H1 (cell line): ENCODE data around the gene OTOF. TPM values are rescaled to one million over a fixed set of nuclear protein-coding genes. Genes with fewer than 3 reads are reported as not detected.

Experiments used
- CHD1 ChIP-seq: IDR thresholded peaks from 2 replicates; pipeline ENCODE4 v1.6.1; 2012; ENCODE audit warnings: low read depth, low read length, improper control_type of control experiment
- CREB1 ChIP-seq: IDR thresholded peaks from 2 replicates; pipeline ENCODE4 v1.6.1; 2012; ENCODE audit warnings: inconsistent platforms
- POLR2A ChIP-seq, 2 experiments: IDR thresholded peaks; 1 replicate in 1 of 2; 2 replicates in 1 of 2; pipeline ENCODE4 v1.6.1; 2011; ENCODE audit warnings: low read depth in 2 of 2, low read length in 2 of 2, mild to moderate bottlenecking in 2 of 2; ENCODE audit errors: control extremely low read depth in 1 of 2
- SIX5 ChIP-seq: IDR thresholded peaks from 2 replicates; pipeline ENCODE4 v1.6.1; 2011; ENCODE audit warnings: mild to moderate bottlenecking, low read depth, low read length
- polyA plus RNA-seq, 7 experiments: library from polyadenylated mRNA; depleted of rRNA in 3 of 7; stranded (reverse) in 5 of 7; unstranded in 2 of 7; fragments of >200 nt in 5 of 7; fragments of 200-250 nt in 2 of 7; gene quantifications; 1 replicate in 5 of 7; 2 replicates in 1 of 7; 4 replicates in 1 of 7; pipeline versions ENCODE4 v1.2.1 to v1.2.3, GENCODE V29; 2011 to 2013; ENCODE audit warnings: missing spikeins in 2 of 7, mixed read lengths in 2 of 7
- total RNA-seq: library from RNA; stranded (reverse); fragmentation: NEBNext Ultra II Directional; extraction: Animal tissue kit (Norgen Biotek cat#: 25700); gene quantifications from 2 replicates; pipeline ENCODE4 v1.2.1, GENCODE V29; 2021
- TF ChIP-seq, protein P1 (sequence below): fragments of 300-600 bp; sonication (generic); IDR thresholded peaks from 2 replicates; pipeline ENCODE4 v1.7.1; 2012; ENCODE audit warnings: low read length, moderate library complexity, mild to moderate bottlenecking, inconsistent platforms; ENCODE audit not compliant: insufficient replicate concordance
- TF ChIP-seq, protein P2 (sequence below): IDR thresholded peaks from 2 replicates; pipeline ENCODE4 v1.6.1; 2012; ENCODE audit warnings: low read length, inconsistent platforms

Gene OTOF
- total and polyA plus RNA-seq, 2 of the 8 experiments (the other 6 are each of a cell fraction or from before 2014, with no cell fraction given) = 0.06 TPM; not detected in 1

DNA sequence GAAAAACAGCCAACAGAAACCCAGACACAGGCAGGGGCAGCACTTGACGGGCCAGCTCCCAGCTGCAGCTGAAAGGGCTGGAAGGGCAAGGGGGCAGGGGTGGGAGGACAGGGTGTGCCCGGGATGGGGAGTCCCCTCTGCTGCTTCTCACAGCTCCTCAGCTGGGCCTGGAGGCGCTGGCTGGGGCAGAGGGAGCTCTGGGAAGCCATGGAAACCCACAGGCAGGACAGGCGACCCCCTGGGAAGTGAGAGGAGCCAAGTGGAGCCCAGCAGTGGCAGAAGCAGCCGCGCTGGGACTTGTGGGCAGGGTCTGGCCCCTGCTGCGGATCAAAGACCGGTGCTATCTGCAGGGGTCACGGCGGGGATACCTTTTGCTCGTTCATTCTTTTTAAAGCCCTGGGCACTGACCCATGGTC, 20.7 kb downstream of the OTOF start (continued):
- TF ChIP-seq, protein P1, sequence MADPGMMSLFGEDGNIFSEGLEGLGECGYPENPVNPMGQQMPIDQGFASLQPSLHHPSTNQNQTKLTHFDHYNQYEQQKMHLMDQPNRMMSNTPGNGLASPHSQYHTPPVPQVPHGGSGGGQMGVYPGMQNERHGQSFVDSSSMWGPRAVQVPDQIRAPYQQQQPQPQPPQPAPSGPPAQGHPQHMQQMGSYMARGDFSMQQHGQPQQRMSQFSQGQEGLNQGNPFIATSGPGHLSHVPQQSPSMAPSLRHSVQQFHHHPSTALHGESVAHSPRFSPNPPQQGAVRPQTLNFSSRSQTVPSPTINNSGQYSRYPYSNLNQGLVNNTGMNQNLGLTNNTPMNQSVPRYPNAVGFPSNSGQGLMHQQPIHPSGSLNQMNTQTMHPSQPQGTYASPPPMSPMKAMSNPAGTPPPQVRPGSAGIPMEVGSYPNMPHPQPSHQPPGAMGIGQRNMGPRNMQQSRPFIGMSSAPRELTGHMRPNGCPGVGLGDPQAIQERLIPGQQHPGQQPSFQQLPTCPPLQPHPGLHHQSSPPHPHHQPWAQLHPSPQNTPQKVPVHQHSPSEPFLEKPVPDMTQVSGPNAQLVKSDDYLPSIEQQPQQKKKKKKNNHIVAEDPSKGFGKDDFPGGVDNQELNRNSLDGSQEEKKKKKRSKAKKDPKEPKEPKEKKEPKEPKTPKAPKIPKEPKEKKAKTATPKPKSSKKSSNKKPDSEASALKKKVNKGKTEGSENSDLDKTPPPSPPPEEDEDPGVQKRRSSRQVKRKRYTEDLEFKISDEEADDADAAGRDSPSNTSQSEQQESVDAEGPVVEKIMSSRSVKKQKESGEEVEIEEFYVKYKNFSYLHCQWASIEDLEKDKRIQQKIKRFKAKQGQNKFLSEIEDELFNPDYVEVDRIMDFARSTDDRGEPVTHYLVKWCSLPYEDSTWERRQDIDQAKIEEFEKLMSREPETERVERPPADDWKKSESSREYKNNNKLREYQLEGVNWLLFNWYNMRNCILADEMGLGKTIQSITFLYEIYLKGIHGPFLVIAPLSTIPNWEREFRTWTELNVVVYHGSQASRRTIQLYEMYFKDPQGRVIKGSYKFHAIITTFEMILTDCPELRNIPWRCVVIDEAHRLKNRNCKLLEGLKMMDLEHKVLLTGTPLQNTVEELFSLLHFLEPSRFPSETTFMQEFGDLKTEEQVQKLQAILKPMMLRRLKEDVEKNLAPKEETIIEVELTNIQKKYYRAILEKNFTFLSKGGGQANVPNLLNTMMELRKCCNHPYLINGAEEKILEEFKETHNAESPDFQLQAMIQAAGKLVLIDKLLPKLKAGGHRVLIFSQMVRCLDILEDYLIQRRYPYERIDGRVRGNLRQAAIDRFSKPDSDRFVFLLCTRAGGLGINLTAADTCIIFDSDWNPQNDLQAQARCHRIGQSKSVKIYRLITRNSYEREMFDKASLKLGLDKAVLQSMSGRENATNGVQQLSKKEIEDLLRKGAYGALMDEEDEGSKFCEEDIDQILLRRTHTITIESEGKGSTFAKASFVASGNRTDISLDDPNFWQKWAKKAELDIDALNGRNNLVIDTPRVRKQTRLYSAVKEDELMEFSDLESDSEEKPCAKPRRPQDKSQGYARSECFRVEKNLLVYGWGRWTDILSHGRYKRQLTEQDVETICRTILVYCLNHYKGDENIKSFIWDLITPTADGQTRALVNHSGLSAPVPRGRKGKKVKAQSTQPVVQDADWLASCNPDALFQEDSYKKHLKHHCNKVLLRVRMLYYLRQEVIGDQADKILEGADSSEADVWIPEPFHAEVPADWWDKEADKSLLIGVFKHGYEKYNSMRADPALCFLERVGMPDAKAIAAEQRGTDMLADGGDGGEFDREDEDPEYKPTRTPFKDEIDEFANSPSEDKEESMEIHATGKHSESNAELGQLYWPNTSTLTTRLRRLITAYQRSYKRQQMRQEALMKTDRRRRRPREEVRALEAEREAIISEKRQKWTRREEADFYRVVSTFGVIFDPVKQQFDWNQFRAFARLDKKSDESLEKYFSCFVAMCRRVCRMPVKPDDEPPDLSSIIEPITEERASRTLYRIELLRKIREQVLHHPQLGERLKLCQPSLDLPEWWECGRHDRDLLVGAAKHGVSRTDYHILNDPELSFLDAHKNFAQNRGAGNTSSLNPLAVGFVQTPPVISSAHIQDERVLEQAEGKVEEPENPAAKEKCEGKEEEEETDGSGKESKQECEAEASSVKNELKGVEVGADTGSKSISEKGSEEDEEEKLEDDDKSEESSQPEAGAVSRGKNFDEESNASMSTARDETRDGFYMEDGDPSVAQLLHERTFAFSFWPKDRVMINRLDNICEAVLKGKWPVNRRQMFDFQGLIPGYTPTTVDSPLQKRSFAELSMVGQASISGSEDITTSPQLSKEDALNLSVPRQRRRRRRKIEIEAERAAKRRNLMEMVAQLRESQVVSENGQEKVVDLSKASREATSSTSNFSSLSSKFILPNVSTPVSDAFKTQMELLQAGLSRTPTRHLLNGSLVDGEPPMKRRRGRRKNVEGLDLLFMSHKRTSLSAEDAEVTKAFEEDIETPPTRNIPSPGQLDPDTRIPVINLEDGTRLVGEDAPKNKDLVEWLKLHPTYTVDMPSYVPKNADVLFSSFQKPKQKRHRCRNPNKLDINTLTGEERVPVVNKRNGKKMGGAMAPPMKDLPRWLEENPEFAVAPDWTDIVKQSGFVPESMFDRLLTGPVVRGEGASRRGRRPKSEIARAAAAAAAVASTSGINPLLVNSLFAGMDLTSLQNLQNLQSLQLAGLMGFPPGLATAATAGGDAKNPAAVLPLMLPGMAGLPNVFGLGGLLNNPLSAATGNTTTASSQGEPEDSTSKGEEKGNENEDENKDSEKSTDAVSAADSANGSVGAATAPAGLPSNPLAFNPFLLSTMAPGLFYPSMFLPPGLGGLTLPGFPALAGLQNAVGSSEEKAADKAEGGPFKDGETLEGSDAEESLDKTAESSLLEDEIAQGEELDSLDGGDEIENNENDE = no peak
- TF ChIP-seq POLR2A (IDR thresholded peaks at IDR 0.05; ENCODE audit: control extremely low read depth in 1 of 2, low read depth in 2 of 2, low read length in 2 of 2) = no peak
- no peak for TF ChIP-seq SIX5
- TF ChIP-seq, protein P2, sequence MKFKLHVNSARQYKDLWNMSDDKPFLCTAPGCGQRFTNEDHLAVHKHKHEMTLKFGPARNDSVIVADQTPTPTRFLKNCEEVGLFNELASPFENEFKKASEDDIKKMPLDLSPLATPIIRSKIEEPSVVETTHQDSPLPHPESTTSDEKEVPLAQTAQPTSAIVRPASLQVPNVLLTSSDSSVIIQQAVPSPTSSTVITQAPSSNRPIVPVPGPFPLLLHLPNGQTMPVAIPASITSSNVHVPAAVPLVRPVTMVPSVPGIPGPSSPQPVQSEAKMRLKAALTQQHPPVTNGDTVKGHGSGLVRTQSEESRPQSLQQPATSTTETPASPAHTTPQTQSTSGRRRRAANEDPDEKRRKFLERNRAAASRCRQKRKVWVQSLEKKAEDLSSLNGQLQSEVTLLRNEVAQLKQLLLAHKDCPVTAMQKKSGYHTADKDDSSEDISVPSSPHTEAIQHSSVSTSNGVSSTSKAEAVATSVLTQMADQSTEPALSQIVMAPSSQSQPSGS = no peak
- no peak for TF ChIP-seq CHD1
- no peak for TF ChIP-seq CREB1
